Sigmoid colon (tissue), 7 donors: ENCODE results near the gene SEL1L. TPM values are rescaled to one million over a fixed set of nuclear protein-coding genes. Genes with fewer than 3 reads are reported as not detected.

Experiments
- DNase-seq: peaks from one replicate; pipeline ENCODE4 v3.0.0-alpha.2; 2019
- H3K27ac ChIP-seq, 4 donors: fragments of 200-600 bp; sonication (generic); one replicate each; pipeline ENCODE4 v1.5.1; 2016 to 2019; ENCODE audit warnings: mild to moderate bottlenecking in 1 of 4
- H3K27me3 ChIP-seq, 3 donors: fragments of 200-600 bp; sonication (generic); one replicate each; pipeline ENCODE4 v1.5.1; 2019; ENCODE audit warnings: mild to moderate bottlenecking in 1 of 3
- H3K36me3 ChIP-seq, 4 donors: fragments of 200-600 bp; sonication (generic); one replicate each; pipeline ENCODE4 v1.5.1; 2016 to 2019
- H3K4me1 ChIP-seq, 4 donors: fragments of 200-600 bp; sonication (generic); one replicate each; pipeline ENCODE4 v1.5.1; 2017 to 2019
- H3K4me3 ChIP-seq, 4 donors: fragments of 200-600 bp; sonication (generic); one replicate each; pipeline ENCODE4 v1.5.1; 2017 to 2019; ENCODE audit warnings: mild to moderate bottlenecking in 2 of 4, moderate library complexity in 1 of 4
- H3K9me3 ChIP-seq, 4 donors: fragments of 200-600 bp in 3 of 4; sonication (generic) in 3 of 4; one replicate each; pipeline versions ENCODE4 v1.5.1 to v1.6.1; 2013 to 2019
- CTCF ChIP-seq, 4 experiments: fragments of 450-650 bp in 3 of 4; fragments of 200-600 bp in 1 of 4; IDR thresholded peaks; one replicate each; pipeline ENCODE4 v1.5.1; 2016 to 2019; ENCODE audit warnings: antibody characterized with exemption in 4 of 4, mild to moderate bottlenecking in 3 of 4, moderate library complexity in 2 of 4
- EP300 ChIP-seq, 4 donors: sonication (generic); formaldehyde crosslinking; IDR thresholded peaks; one replicate each; pipeline ENCODE4 v1.6.1; 2017; ENCODE audit warnings: antibody characterized with exemption in 4 of 4
- POLR2A ChIP-seq, 2 donors: fragments of 450-650 bp; IDR thresholded peaks; one replicate each; pipeline ENCODE4 v1.6.1; 2016; ENCODE audit warnings: antibody characterized with exemption in 2 of 2, mild to moderate bottlenecking in 2 of 2, moderate library complexity in 2 of 2
- POLR2AphosphoS5 ChIP-seq, 4 donors: sonication (generic); formaldehyde crosslinking; IDR thresholded peaks; one replicate each; pipeline ENCODE4 v1.6.1; 2017; ENCODE audit warnings: antibody characterized with exemption in 4 of 4
- WGBS, 2 donors: extraction: QIAGEN DNeasy Blood & Tissue Kit; methylation state at CpG; one replicate each; pipeline ENCODE4 v1.1.7; 2013; 5-methylcytosine and 5-hydroxymethylcytosine counted together
- intact Hi-C: fragments of 100-400 bp; cut with DNase I; formaldehyde crosslinking; loops from one replicate; pipeline ENCODE4 v1.15.1; 2023
- polyA plus RNA-seq, 3 donors: library from polyadenylated mRNA; stranded (reverse); fragments of 200-250 nt; gene quantifications; one replicate each; pipeline ENCODE4 v1.2.3, GENCODE V29; 2013
- total RNA-seq, 4 donors: library from RNA; depleted of rRNA; stranded (reverse); fragments of >200 nt; gene quantifications; one replicate each; pipeline ENCODE4 v1.1.0, GENCODE V29; 2016
- donor health status: healthy with polysubstance abuse.
- donor health status: Bipolar disorder and iron deficiency.
- donor health status: healthy.

SEL1L gene
- total and polyA plus RNA-seq, 7 donors, result 4.2 to 74.8 (median 52.0) TPM

GRCh38 chr14:81458352-81458751, 75.3 kb downstream of the SEL1L start:
- intact Hi-C loops, result no loop called here
- Histone ChIP-seq H3K27ac (no peak overlapping the region), H3K9me3 (no peaks in the 10 kb centered on the region), H3K4me3 (no peak overlapping the region), H3K4me1 (no peaks in the 10 kb centered on the region), H3K36me3 (no peaks in the 10 kb centered on the region), H3K27me3 (no peaks in the 10 kb centered on the region)
- DNase-seq, result no peak
- 92 to 93% methylated on average over 8 of the region's 8 CpGs for WGBS, 2 donors
- no peak for TF ChIP-seq POLR2AphosphoS5 (IDR thresholded peaks at IDR 0.05)
- TF ChIP-seq CTCF (IDR thresholded peaks at IDR 0.05), result no peak
- no peak for TF ChIP-seq POLR2A (IDR thresholded peaks at IDR 0.05)
- TF ChIP-seq EP300 (IDR thresholded peaks at IDR 0.05), result no peak

GRCh38 chr14:81455390-81455789, 78.3 kb downstream of the SEL1L start:
- DNase-seq, result no peak
- Histone ChIP-seq H3K4me1 (peaks cover 0 to 4% (median 0%) of the 10 kb centered on the region in 4 donors), H3K27ac (no peak overlapping the region), H3K36me3 (no peaks in the 10 kb centered on the region), H3K27me3 (peaks cover 0 to 7% (median 0%) of the 10 kb centered on the region in 3 donors), H3K9me3 (no peaks in the 10 kb centered on the region), H3K4me3 (no peak overlapping the region)
- intact Hi-C loops, result no loop called here
- TF ChIP-seq CTCF (IDR thresholded peaks at IDR 0.05) (no peak), POLR2A (IDR thresholded peaks at IDR 0.05) (no peak), EP300 (IDR thresholded peaks at IDR 0.05) (no peak), POLR2AphosphoS5 (IDR thresholded peaks at IDR 0.05) (no peak)
- WGBS, 2 donors, result 86% methylated on average over 5 of the region's 5 CpGs

- H3K4me3 ChIP-seq, result no peak overlapping the region
- WGBS, 2 donors, result 42 to 71% methylated on average over 5 of the region's 5 CpGs
- H3K36me3 ChIP-seq, result no peaks in the 10 kb centered on the region
- intact Hi-C loops, result no loop called here
- peaks cover 0 to 14% (median 0%) of the 10 kb centered on the region in 3 donors for H3K27me3 ChIP-seq
- DNase-seq, result no peak
- no peaks in the 10 kb centered on the region for H3K9me3 ChIP-seq
- H3K27ac ChIP-seq, result no peak overlapping the region
- peaks cover 0 to 10% (median 0%) of the 10 kb centered on the region in 4 donors for H3K4me1 ChIP-seq
- TF ChIP-seq CTCF (IDR thresholded peaks at IDR 0.05) (no peak), POLR2A (IDR thresholded peaks at IDR 0.05) (no peak), EP300 (IDR thresholded peaks at IDR 0.05) (no peak), POLR2AphosphoS5 (IDR thresholded peaks at IDR 0.05) (no peak)
Measured at GRCh38 chr14:81454572-81455218, 79.0 kb downstream of the SEL1L start.

- TF ChIP-seq EP300 (IDR thresholded peaks at IDR 0.05) (no peak), POLR2AphosphoS5 (IDR thresholded peaks at IDR 0.05) (no peak), CTCF (IDR thresholded peaks at IDR 0.05) (peak; percentile 57 to 88 (median 84)), POLR2A (IDR thresholded peaks at IDR 0.05) (no peak)
- intact Hi-C loops, result loop anchor here (1.0 kb wide), 2 partner anchors 18 to 184 kb away; no protein-coding TSS in a partner anchor
- 20 to 26% methylated on average over 8 of the region's 8 CpGs for WGBS, 2 donors
- Histone ChIP-seq H3K9me3 (no peaks in the 10 kb centered on the region), H3K27me3 (peaks cover 0 to 27% (median 0%) of the 10 kb centered on the region in 3 donors), H3K4me1 (peaks cover 0 to 20% (median 0%) of the 10 kb centered on the region in 4 donors), H3K4me3 (no peak overlapping the region), H3K36me3 (no peaks in the 10 kb centered on the region), H3K27ac (no peak overlapping the region)
- peak; percentile 71 for DNase-seq
Measured at GRCh38 chr14:81453166-81453766, 80.4 kb downstream of the SEL1L start.
